Activated CD4-positive, alpha-beta T cell treated with anti-CD3 and anti-CD28 coated beads, Interleukin-10, Interleukin-2, amounts not matched to agents 100 ng/mL and 50 ng/mL, durations not matched to agents 16 hours and 8 hours (primary cell): ENCODE data around the gene TUBB8B.
"Not testable (repeated sequence)": the region's sequence is repeated elsewhere in the genome, so short reads cannot be mapped to it uniquely, and the experiment has no call there.

ENCODE experiments used
- DNase-seq: peaks from one replicate; pipeline ENCODE4 v3.0.0-alpha.2; 2020

The TUBB8B gene

DNA sequence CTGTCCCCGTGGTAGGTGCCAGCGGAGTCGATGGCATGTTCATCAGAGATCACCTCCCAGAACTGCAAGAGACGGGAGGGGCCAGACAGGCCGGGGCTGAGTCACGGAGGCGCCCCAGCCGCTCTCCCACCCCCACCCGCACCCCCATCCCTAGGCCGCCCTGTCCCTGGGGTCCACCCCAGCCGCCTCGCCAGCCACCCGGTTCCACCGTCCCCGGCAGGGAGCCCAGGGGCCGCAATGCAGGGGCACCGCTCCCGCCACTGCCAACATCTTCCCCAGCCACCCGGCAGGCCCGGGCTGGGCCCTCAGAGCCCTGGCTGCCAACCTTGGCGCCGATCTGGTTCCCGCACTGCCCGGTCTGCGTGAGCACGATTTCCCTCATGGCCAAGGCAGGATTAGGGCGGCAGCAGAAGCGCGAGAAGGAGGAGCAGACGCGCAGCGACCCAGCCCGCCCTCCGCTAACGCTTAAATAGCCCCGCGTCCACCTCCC, at the start of gene TUBB8B:
Gene TUBB8B, minus strand, starts transcription at position 440 of the 490 bp plus-strand sequence. Its CDS starts 58 bp downstream, at position 382.
- not testable (repeated sequence) for DNase-seq

DNA sequence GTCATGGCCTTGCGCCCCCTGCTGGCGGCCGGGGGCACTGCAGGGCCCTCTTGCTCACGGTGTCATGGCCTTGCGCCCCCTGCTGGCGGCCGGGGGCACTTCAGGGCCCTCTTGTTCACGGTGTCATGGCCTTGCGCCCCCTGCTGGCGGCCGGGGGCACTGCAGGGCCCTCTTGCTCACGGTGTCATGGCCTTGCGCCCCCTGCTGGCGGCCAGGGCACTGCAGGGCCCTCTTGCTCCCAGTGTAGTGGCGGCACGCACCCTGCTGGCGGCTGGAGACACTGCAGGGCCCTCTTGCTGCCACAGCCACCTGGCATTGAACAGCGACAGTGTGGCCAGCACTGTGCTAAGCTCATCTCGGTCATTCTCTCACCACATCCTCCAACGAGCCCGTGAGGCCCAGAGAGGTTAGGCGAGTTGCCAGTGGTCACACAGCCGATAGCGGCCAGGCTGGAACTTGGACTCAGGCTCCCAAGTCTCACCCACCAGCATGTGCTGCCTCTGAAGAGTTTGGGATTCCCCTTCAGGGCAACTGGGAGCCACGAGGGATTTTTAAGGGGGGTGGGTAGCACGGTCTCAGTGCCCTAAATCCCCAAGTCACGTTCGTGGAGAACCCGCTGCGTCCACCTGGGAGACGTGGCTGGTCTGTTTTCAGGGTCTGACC, 48.0 kb upstream of the TUBB8B start:
- DNase-seq, result peak; percentile 67

DNA sequence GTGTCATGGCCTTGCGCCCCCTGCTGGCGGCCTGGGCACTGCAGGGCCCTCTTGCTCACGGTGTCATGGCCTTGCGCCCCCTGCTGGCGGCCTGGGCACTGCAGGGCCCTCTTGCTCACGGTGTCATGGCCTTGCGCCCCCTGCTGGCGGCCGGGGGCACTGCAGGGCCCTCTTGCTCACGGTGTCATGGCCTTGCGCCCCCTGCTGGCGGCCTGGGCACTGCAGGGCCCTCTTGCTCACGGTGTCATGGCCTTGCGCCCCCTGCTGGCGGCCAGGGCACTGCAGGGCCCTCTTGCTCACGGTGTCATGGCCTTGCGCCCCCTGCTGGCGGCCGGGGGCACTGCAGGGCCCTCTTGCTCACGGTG, 47.3 kb upstream of the TUBB8B start:
- not testable (repeated sequence) for DNase-seq

DNA sequence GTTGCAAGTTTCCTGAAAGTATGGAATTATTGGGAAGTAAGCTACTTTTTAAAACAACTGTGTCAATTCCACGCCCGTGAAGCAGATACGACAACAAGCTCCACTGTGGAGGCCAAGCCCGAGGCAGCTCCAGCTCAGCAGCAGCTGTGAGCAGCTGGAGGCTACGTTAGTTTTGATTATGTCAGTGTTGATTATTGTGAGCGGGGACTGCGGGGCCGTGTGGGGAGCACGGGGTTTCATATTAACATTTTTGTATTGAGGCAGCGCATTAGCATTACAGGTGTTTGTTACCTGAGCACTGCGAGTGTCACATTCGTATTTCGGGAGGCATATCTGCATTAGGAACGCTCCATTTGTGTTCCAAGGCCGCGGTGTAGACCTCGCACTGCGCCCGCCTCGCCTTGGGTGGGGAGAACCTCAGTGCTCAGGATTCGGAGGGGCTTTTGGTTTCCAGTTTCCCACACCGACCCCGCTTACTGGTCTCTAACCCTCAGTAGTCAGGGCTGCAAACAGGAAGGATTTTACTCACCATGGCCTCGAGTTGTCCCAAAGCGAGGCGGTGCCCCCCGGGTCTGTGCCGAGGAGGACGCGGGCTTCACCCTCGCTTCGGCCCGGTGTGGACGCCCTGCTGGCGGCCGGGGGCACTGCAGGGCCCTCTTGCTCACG, 46.8 kb upstream of the TUBB8B start:
- not testable (repeated sequence) for DNase-seq

DNA sequence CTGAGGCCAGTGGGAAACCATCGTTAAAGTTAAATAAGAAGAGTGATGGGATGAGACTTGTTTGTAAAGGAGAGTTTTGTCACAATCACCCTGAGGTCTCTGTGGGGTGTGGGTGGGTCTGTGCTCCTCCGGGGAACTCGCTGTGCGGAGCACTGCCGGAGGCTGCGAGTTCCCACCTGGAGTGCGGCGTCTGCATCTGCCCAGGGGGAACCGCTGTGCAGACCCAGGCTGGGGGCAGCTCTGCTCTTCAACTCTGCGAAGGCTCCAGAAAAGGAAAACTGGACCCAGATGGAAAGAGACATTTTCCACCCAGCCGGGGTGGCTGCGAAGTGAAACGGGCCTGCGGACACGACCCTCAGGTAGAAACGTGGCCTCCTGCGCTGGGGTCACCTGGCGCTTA, 46.2 kb upstream of the TUBB8B start:
- DNase-seq, result not testable (repeated sequence)

DNA sequence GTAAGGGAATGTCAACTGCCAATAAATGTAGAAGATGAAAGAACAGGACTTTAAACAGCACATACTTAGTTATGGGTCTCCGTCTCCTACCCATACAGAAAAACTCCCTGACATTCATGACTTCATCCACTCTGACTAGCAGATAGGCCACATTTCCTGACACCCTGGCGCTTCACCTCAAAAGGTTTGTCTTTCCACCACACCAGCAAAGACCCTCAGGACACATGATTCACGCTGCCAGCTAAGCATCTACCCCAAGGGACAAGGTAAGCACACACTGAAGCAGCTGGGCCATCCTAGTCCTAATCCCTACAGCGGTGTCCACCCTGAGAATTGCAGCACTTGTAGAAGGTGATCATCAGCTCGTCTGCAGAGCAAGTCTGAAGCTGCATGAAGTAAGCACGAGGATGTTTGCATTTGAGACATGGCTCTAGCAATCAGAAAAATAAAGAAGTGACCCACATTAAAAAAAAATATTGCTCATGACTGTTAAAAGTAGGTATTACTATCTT, 44.5 kb upstream of the TUBB8B start:
- DNase-seq, result not testable (repeated sequence)

DNA sequence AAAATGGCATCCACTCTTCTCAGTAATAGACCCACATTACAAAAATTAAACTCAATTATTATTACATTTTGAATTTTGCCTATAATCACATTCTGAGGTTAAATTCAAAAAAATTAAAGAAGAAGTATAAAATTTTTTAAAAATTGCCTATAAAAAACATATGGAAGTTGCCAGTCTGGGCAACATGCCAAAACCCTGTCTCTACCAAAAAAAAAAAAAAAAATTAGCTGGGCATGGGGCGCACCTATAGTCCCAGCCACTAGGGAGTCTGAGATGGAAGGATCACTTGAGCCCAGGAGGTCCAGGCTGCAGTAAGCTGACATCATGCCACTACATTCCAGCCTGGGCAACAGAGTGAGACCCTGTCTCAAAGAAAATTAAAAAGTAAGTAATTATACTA, 42.1 kb upstream of the TUBB8B start:
- DNase-seq, result not testable (repeated sequence)

DNA sequence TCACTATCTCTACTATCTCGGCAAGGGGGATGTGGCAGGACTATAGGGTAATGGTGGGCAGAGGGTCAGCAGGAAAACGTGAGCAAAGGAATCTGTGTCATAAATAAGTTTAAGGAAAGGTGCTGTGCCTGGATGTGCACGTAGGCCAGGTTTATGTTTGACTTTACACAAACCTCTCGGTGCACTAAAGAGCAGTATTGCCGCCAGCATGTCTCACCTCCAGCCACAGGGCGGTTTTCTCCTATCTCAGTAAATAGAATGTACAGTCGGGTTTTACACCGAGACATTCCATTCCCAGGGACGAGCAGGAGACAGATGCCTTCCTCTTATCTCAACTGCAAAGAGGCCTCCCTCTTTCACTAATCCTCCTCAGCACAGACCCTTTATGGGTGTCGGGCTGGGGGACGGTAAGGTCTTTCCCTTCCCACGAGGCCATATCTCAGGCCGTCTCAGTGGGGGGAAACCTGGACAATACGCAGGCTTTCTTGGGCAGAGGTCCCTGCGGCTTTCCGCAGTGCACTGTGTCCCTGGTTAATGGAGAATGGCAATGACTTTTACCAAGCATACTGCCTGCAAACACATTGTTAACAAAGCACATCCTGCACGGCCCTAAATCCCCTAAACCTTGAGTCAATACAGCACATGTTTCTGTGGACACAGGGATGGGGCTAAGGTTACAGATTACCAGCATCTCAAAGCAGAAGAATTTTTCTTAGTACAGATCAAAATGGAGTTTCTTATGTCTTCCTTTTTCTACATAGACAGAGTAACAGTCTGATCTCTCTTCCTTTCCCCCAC, 41.2 kb upstream of the TUBB8B start:
- DNase-seq, result not testable (repeated sequence)

DNA sequence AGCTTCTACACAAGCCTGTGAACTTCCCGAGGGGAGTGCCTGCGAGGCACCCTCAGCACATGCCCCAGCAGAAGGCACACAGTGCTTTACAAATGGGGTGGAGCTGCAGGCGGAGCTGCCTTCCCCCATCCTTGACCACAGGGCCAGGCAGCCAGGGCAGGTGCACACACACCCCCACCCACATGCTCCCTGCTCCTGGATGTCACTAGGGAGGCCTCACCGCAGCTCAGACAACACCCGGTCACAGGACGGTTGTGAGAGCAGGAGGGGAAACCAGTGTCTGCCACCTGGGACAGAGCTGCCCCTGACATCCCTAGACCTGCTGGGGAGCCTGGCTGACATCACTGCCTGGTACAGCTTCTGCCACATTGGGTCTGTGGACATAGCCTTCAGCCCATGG, 39.7 kb upstream of the TUBB8B start:
- not testable (repeated sequence) for DNase-seq

DNA sequence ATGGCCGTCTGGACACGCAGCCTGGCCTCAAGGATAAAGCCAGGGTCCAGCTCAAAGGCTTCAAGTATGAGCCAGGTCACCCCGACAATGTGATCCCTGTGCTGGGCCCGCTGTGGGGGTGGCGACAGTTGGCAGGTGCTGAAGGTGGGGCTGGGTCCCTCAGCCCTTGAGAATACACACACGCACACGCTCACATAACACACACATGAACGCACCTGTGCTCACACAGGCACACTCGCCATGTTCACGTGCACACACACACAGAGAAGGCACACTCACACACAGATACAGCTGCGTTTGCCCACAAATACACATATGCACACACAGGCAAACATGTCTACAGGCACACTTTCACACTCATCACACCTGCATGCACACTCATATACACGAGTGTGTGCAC, 35.4 kb upstream of the TUBB8B start:
- DNase-seq, result not testable (repeated sequence)

DNA sequence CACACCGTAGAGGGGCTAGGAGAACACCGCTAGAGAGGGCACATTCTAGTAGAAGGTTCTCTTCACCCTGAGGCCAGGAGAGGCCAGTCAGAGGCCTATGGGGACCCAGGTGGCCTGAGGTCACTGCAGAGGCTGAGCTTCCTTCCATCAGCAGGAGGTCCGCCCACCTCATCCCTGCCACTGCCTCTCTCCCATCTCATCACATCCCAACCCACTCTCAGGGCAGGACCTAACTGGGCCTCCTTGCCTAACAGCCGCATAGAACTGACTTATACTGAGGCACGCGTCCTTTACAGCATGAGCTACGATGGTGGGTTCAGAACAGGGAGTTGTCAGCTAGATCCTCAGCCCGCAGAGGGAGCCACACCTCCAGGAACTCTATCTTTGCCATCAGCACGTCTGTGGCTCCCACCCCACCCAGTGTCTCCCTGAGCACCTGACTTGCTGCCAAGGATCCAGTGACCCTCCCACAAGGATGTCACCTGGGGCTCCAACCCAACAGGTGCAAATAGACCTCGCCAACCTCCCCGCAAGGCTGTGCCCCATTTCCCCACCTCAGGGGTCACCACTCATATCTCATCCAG, 33.3 kb upstream of the TUBB8B start:
- not testable (repeated sequence) for DNase-seq

DNA sequence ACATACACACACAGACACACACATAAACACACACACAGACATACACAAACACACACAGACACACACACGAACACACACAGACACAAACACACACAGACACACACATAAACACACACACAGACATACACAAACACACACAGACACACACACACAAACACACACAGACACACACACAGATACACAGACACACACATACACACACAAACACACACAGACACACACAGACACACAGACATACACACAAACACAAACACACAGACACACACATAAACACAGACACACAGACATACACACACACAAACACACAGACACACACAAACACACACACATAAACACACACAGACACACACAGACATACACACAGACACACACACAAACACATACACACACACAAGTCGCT, 31.5 kb upstream of the TUBB8B start:
- not testable (repeated sequence) for DNase-seq

DNA sequence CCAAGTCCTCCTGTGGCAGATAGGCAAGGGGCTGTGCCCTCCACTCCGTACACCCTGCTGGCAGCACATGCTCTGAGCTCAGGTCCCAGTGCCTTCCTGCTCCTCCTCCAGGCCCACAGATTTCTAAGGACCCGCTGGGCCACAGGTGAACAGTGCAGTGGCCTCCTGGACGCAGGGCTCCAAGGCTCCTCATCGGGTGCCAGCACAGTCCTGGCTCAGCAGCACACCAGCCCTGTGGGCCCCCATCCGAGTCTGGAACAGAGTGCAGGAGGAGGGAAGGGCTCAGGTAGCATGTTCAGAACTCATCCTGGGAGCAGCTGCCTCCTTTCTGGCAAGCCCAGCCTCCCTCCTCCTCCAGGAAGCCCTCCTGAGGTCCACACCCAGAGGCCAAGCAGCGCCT, 30.8 kb upstream of the TUBB8B start:
- DNase-seq, result not testable (repeated sequence)

DNA sequence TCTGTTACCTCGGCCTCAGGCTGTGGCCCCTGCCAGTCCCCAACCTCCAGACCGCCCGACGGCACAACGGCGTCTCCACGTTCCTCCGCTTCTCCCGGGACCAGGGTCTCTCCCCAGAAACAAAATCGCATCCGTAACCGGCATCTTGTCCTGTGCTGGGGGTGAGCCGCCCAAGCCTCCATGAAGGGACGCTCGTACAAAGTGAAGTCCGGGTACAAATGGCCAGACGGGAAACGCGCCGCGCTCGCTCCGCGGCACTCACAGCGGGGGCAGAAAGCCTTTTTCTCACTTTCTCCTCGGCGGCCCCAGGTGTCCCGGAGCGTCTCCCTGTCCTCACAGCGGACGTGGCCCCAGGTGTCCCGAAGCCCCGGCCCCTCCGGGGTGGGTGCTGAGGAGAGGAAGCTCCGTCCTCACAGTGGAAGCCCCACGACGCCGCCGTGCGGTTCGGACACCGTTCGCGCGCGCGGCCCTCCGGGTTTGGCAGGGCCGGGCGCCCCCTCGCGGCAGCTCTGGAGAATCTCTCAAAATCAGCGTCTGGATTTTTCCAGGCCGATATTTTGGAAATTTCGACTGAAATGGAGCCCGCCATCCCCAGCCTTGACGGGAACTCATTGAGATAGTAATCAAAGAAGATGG, 26.2 kb upstream of the TUBB8B start:
- DNase-seq, result not testable (repeated sequence)

DNA sequence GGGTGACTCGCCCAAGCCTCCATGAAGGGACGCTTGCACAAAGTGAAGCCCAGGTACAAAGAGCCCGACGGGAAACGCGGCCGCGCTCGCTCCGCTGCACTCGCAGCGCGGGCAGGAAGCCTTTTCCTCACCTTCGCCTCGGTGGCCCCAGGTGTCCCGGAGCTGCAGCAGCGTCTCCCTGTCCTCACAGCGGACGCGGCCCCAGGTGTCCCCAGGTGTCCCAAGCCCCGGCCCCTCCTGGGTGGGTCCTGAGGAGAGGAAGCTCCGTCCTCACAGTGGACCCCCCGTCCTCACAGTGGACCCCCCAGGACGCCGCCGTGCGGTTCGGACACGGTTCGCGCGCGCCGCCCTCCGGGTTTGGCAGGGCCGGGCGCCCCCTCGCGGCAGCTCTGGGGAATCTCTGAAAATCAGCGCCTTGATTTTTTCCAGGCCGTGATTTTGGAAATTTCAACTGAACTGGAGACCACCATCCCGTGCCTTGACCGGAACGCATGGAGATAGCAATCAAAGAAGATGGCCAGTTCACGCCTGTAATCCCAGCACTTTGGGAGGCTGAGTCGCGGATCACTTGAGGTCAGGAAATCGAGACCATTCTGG, 23.9 kb upstream of the TUBB8B start:
- DNase-seq, result peak; percentile 2

DNA sequence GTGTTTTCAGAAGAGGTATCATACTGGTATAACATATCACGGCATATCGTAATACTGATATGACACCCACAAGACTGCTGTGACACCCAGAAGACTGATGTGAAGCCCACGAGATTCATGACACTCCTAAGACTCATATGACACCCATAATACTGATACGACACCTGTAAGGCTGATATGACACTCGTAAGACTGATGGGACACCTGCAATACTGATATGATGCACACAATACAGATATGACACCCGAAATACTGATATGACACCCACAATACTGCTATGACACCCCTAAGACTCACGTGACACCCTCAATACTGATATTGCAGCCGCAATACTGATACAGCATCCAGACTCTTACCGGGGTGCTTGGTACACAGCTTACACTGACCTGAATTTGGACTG, 18.3 kb upstream of the TUBB8B start:
- DNase-seq, result peak; percentile 69

DNA sequence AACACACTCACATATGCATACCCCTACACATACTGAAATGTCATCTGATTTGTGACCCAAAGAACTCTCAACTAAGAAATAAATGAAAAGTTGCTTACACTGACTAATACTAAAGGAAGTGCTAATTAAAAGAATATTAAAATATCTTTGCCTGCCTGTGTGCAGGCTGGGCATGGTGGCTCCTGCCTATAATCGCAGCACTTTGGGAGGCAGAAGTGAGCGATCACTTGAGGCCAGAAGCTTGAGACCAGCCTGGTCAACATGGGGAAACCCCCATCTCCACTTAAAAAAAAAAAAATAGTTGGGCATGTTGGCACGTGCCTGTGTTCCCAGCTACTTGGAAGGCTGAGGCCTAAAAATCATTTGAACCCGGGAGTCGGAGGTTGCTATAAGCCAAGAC, 14.9 kb upstream of the TUBB8B start:
- not testable (repeated sequence) for DNase-seq

DNA sequence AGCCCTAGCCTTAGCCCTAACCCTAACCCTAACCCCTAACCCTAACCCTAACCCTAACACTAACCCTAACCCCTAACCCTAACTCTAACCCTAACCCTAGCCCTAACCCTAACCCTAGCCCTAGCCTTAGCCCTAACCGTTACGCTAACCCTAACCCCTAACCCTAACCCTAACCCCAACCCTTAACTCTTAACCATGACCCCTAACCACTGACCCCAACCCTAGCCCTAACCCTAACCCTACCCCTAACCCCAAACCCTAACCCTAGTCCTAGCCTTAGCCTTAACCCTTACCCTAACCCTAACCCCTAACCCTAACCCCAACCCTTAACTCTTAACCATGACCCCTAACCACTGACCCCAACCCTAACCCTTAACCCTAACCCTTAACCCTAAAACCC, 14.2 kb upstream of the TUBB8B start:
- DNase-seq, result not testable (repeated sequence)

DNA sequence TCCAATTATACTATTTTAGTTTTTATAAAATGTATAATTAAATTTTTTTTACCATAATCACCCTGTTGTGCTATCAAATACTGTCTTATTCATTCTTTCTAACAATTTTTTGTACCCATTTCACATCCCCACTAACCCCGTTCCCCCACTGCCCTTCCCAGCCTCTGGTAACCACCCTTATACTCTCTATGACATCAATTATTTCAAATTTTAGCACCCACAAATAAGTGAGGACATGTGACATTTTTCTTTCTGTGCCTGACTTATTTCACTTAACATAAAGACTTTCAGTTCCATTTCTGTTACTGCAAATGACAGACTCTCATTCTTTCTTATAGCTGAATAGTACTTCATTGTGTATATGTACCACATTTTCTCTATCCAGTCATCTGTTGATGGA, 5.0 kb upstream of the TUBB8B start:
- DNase-seq, result not testable (repeated sequence)

DNA sequence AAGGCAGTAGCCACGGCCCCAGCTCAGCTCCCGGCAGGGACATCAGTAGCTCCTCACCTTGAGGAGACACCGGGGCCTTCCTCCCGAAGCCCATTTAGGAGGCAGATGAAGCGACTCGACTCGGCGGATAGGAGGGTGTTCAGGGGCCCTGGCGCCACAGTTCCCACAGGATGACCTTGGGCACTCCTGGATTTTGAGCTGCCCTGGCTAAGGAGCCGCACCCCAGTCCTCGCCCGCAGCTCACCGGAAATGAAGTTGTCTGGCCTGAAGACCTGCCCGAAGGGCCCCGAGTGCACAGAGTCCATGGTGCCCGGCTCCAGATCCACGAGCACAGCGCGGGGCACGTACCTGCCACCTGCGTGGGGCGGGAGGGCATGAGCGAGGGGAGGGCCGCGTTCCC, 719 bp downstream of the TUBB8B start:
- not testable (repeated sequence) for DNase-seq

DNA sequence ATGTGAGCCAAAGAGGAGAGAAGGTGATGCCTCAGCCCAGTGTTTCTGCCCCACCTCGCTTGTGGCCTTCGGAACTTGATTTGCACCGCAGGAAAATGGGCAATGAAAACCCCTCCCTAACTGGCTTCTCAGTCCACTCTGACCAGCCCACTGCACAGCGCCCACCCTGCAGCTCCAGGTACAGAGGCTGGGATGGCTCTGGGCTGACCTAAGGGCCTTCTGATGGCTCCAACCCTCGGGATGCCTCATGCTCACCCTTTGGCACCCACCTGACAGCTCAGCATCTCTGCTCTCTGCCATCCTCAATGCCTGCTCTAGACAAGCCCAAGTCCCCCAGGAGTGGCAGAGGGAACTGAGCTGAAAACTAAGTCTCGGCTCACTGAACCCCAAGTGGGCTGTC, 36.2 kb downstream of the TUBB8B start:
- DNase-seq, result not testable (repeated sequence)

DNA sequence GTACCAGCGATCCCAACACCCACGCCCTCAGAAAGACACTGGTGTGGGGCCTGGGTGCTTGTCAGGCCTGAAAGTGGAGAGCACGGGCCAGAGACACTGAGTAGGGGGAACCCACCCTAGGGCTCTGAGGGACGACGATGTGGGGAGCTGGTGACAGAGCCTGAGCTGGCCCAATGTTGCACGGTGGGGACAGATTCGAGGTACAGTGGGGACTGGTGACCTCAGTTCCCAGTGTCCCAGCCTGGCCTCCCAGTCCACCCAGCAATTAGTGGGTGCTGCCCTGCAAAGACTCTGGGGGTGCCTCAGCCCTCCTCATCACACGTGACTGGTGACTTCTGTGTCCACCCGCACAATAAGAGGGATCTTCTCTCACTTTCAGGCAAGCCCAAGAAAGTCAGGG, 36.6 kb downstream of the TUBB8B start:
- DNase-seq, result not testable (repeated sequence)
